PFSK-1 (cell line): ENCODE data around the gene TPM3.

ENCODE experiments used
- FOXP2 ChIP-seq: optimal IDR thresholded peaks from 2 replicates; pipeline ENCODE3; 2011; ENCODE audit warnings: borderline replicate concordance, control low read depth, inconsistent platforms; ENCODE audit not compliant: insufficient read depth; ENCODE audit errors: extremely low read length, extremely low read depth
- POLR2AphosphoS5 ChIP-seq: IDR thresholded peaks from 2 replicates; pipeline ENCODE4 v1.6.1; 2012; ENCODE audit warnings: low read depth, mild to moderate bottlenecking, control low read depth, low read length, moderate library complexity
- REST ChIP-seq, 2 experiments: IDR thresholded peaks; 2 replicates each; pipeline versions ENCODE4 v1.6.1 to v1.8.0; 2011 to 2012; ENCODE audit warnings: low read depth in 2 of 2, low read length in 2 of 2, control low read depth in 1 of 2, inconsistent platforms in 1 of 2, mild to moderate bottlenecking in 1 of 2, moderate library complexity in 1 of 2; ENCODE audit not compliant: insufficient read depth in 1 of 2
- SIN3A ChIP-seq: IDR thresholded peaks from 2 replicates; pipeline ENCODE4 v1.6.1; 2012; ENCODE audit warnings: mild to moderate bottlenecking, low read length, moderate library complexity, borderline replicate concordance; ENCODE audit not compliant: insufficient read depth
- TAF1 ChIP-seq: IDR thresholded peaks from 2 replicates; pipeline ENCODE4 v1.6.1; 2012; ENCODE audit warnings: low read length, control low read depth, borderline replicate concordance; ENCODE audit not compliant: insufficient read depth

The TPM3 gene

GRCh38 chr1:154167461-154167860 lies 24.4 kb downstream of the TPM3 start:
- no peak for TF ChIP-seq TAF1
- TF ChIP-seq FOXP2: no peak
- no peak for TF ChIP-seq SIN3A
- no peak for TF ChIP-seq POLR2AphosphoS5
- TF ChIP-seq REST (IDR thresholded peaks at IDR 0.05; ENCODE audit: insufficient read depth in 1 of 2, low read depth in 2 of 2, low read length in 2 of 2): no peak

- TF ChIP-seq TAF1 (no peak), REST (IDR thresholded peaks at IDR 0.05; ENCODE audit: insufficient read depth in 1 of 2, low read depth in 2 of 2, low read length in 2 of 2) (no peak), SIN3A (no peak), POLR2AphosphoS5 (no peak)
These were observed 25.7 kb downstream of the TPM3 start for GRCh38 chr1:154166207-154166606.

GRCh38 chr1:154159554-154159953 lies 32.3 kb downstream of the TPM3 start:
- TF ChIP-seq FOXP2 (no peak), POLR2AphosphoS5 (no peak), TAF1 (no peak), SIN3A (no peak), REST (IDR thresholded peaks at IDR 0.05; ENCODE audit: insufficient read depth in 1 of 2, low read depth in 2 of 2, low read length in 2 of 2) (no peak)

GRCh38 chr1:154158307-154159125 lies 33.4 kb downstream of the TPM3 start:
- TF ChIP-seq REST (IDR thresholded peaks at IDR 0.05; ENCODE audit: insufficient read depth in 1 of 2, low read depth in 2 of 2, low read length in 2 of 2): no peak
- TF ChIP-seq TAF1: no peak
- no peak for TF ChIP-seq POLR2AphosphoS5
- no peak for TF ChIP-seq FOXP2
- TF ChIP-seq SIN3A: no peak
